Measurements from ENCODE around the gene STXBP3.
A peak's percentile ranks its signal among the peaks of the same experiment; 100 is the strongest.

STXBP3 gene

DNA sequence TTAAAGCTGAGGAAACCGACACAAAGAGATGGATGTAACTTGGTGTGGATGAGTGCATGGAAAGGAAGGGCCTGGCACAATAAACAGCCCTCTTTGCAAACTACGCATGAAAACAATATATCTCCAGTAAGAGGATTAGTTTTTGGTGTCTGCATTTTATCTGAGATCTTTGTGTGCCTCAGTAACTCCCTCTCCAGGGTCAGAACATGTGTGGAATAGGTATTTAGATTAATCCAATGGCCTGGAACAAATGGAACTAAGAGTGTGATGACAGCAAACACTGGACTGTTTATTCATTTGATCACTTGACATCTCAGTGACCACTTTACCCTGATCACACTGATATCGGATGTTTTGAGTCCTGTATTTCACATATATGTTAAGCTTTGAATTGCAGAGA, 65.1 kb downstream of the STXBP3 start:
- no peak for DNase-seq

DNA sequence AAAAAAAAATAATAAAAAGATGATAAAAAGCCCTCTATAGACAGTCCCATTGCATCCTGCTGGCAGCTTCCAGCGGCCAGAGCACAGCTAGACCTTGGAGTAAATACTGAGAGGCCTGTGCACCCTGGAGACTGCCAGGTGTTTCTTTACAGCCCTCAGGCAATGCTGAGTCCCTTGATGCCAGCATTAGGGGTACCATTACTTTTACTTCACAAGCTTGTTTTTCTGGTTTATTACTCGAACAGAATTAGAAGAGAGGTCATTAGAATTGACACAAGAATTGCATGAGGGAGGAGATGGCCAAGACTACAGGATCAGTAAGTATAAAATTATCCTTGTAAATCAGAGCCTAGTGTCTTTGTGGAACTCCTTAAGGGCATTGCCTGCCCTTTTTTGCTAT, 66.9 kb downstream of the STXBP3 start:
- no peak for DNase-seq

GRCh38 chr1:108814343-108815125, 68.1 kb downstream of the STXBP3 start:
- no peak for DNase-seq

- no peak for DNase-seq
These were observed 69.1 kb downstream of the STXBP3 start for GRCh38 chr1:108815566-108815965.

DNA sequence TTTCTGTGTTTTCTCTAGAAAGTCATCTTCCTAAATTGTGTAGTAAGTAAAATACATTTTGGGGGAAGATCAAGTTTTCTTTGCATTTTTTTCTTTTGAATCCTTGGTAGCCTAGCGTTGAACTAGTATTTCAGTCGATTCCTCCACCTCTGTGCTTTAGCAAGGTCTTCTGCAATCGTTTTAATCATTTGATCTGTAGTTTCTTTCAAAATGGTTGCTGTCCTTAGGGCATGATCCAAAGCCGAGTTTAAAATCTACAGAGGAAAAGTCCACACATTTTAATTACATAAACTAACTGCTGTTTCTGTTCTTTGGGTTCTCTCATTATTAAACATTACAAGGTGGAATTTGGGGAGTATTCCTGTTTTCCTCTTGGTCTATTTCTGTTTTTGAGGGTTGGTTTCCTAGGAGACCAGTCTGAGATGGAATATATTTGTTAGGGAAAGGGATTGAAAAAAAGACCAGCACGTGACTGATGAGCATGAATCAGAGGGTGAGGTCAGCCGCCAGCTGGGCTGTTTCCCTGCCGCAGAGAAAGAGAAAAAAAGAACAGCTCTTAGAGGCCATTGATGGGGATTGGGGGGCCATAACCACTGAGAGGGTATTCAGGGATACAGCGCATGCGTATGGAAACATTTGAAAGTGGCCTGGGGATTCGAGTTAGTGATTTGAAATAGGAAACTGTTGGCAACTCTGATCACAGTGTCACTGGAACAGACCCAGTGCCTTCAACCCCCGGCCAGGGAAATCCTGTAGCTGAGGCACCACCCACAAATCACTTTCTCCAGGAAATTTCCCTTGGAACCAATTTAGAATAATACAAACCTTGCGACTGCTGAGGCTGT, 69.8 kb downstream of the STXBP3 start:
- DNase-seq, result peak; percentile 82

DNA sequence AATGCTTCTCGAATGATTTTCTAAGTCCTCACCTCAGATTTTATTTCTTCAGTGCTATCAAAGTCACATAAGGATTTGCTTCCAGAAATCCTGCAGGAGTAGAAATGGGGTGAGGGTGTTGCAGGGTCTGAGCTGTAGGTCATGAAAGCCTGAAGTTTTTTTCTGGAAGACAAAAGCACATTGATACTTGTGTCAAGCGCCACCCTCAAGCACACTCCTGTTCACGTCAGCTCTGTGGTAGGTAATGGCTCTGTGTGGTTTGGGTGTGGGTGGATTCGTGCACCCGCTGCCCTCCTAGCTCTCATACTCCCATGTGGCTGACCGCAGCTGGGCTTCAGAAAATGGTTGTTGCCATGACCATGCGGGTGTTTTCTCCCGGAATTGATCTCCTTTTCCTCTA, 70.5 kb downstream of the STXBP3 start:
- peak; percentile 32 for DNase-seq

DNA sequence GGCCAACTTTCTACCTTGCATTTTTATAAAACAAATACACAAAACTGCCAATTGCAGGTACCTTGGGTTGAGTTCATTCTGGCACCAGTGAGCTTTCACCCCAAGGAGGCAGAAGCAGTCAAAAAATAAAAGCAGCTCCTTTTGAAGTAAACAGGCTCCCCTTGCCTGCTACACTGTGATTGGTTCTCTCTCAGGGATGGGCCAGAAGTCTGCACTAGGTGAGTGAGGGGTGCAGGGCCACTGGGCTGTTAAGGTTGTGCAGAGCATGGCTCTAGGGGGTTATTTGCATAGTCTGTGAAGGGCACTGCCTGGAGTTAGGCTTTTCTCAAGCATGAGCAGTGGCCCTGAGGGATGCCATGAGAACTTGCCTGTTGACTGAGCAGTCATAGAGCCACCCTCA, 71.3 kb downstream of the STXBP3 start:
- DNase-seq, result no peak

DNA sequence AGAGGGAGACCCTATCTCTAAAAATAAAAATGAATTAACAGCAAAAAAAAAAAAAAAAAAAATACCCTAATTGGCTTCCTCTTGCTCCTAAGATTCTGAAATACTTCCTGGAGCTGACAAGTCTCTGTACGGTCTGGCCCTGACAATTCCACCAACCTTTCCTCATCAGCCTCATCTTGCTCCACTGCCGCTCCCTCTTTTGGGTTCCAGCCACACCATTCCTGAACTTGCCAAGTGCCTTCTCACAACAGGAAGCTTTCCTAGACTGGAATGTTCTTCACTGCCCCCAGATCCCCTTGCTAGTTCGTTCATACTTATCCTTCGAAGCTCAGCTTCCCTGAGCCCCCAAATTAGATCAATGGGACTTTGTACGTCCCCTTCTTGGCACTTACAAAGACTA, 73.4 kb downstream of the STXBP3 start:
- no peak for DNase-seq

GRCh38 chr1:108823632-108824031, 77.2 kb downstream of the STXBP3 start:
- no peak for DNase-seq

DNA sequence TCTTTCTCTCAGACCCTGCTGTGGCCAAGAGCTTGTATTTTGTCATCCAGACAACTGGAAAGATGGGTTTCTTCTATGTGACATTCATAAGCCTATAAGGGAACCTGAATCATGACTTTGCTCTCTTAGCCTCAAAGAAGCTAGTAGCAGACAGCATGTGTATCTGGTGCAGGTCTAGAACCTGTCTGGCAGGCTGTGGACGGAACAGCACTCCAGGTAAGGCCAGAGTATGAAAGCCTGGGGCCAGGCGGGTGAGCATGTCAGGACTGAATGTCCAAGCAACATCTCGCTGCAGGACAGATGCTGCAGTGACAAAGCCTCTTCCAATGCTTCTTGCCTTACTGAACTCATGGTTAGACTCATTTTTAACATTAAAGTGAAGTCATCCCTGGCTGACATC, 77.6 kb downstream of the STXBP3 start:
- no peak for DNase-seq

DNA sequence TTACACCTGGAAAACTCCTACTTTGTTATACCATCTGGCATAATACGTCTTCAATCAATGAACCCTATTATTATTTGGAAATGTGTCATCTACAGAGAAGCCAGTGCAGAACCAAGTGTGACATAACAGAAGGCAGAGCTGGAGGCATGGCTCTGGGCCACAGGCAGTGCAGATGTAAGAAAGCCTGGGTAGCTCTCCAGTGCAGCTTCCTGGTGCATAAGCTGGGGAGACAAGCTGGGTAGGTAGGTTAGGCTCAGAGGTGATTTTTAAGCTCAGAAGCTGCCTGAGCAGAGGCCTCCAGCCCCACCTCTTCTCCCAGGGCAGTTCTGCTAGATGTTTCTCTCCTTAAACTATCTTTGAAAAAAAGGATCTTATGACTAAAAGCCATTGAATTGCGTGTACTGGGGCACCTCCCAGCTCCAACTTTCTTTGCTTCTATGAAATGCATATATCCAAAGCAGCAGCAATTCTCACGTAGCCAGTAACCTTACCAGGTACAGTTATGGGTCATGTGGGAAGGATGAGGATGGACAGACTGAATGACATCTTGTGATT, 79.7 kb downstream of the STXBP3 start:
- no peak for DNase-seq

DNA sequence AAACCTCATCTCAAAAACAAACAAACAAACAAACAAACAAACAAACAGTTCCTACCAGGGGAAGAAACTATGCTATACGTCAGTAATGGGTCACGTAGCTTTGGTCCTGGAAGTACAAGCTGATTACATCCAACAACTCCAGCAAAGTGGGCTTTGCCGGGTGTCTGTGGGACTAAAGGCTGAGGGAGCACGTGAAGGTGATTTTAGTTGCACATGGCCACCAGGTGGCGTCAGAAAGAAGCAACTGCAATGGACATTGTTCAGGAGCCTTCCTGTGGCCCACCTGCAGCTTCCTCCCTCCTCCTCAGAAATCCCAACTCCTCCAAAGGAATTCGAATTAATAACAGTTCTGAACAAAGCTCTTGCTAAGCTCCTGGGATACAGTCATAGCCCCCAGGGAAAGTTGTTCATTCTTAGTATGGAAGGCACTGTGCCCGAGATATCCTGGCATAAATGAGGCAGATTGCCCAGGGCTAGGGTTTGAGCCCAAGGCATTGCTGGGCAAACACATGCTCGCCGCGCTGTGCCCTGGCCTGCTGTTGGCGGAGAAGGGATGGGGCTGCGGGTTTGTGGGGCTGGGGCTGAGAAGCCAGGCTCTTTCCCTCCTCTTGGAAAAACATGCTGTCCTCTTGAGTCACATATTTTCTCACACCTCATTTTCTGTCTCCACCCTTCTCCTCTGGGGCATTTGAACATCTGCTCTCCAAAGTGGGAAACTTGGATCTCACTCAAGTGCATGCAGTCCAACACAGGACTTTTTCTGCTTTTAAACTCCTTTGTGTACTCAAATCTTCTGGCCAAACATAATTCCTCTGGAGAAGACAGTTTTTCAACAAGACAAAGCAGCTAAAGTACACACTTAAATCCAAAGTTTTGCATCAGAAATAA, 81.8 kb downstream of the STXBP3 start:
- DNase-seq, result peak; percentile 57

GRCh38 chr1:108829498-108829916, 83.0 kb downstream of the STXBP3 start:
- DNase-seq, result peak; percentile 35

GRCh38 chr1:108830119-108831008, 83.9 kb downstream of the STXBP3 start:
- DNase-seq, result no peak

DNA sequence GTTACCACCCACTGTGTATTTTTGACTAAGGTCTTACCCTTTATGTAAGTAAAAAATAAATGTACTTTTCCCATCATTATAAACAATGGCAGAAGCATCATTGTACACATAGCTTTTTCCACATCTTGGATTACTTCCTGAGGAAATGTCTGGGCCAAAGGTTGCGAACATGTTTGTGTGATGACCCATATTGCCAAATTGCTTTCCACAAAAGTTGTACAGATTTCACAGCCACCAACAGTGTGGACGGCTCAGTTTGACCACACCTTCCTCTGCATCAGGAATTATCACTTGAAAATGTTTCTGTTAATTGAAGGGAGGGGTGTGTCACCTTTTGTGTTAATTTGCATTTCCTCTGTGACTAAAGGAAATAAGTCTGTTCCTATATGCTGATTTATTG, 84.8 kb downstream of the STXBP3 start:
- DNase-seq, result no peak

DNA sequence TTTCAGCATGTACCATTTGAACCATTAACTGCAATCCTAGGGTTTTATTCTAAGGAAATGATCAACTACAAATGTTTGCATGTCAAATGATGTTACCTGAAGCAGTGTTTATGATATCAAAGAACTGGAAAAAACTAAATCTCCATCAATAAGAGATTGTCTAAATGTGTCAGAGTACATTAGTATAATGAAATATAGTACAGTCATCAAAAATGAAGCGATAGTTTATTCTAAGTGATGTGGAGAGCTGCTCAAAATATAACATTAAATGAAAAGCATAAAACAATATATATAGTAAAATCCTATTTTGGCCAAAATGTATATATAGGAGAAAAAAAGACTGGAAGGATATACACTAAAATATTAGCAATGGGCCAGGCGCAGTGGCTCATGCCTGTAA, 86.5 kb downstream of the STXBP3 start:
- DNase-seq, result no peak

DNA sequence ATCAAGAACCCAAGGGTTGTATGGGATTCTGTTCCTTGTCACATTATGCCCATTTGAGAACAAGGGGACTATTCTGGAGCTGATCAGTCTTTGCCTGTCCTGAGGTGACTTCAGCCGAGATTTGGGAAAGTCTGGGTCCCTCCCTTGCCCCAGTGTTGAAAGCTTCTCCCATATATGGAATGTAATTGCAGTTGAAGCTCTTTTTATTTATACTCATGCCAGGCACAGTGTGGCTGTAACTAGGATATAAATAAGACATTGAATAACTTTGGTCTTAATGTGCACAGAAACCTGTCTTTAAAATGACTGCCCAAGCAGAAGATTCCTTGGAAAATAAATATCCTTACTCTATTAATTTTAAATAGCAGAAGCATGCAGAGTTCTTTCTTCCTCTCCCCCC, 95.2 kb downstream of the STXBP3 start:
- DNase-seq, result no peak

DNA sequence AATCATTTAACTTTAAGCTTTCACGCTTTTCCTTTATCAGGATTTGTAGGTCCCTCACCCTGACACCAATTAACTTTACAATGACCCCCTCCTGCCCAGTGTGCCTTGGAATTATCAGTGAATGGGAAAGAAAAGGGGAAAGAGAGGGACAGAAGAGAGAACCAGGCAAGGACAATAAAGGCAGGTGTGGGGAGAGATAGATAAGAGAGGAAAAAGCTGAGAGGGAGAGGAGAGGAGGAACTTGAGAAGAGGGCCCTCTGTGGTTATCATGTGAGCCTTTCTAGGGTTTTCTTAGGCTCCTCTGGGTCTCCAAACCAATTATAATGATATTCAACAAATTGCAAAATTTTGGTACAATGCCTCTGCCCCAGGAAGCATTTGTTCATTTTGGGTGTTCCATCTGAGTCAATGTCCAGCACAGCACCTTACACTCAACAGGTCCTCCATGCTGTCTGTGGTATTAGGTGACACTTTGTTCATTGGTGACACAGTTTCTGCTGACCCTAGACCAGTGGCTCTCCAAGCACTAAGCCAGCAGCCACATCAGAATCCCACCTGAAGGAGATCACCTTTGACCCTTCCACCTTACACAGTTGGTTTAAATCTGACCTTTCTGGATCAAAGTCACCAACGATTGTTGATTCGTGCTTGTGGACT, 96.2 kb downstream of the STXBP3 start:
- no peak for DNase-seq

GRCh38 chr1:108843390-108844137, 97.1 kb downstream of the STXBP3 start:
- no peak for DNase-seq

DNA sequence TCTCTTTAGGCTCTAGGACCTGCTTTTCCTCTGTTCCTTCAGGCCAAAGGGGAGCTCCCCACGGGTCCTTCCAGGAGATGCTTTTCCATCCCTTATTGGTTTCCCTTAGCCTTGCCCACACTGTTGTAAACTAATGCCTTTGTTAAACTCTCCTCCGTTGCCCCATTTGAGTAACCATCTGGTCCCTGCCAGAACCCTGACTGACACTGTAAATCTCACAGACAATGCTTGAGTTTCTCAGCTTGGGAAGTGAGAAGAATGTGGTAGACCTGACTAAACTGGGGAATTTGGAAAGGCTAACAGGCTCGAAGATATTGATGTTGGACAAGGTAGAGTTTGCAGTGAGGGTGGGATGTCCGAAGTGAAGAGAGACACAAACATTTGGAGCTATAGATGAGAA, 99.0 kb downstream of the STXBP3 start:
- DNase-seq, result no peak

GRCh38 chr1:108845991-108846390, 99.5 kb downstream of the STXBP3 start:
- no peak for DNase-seq

Measured in NCI-H774 (cell line).